Measurements from ENCODE around the gene MAGED1.

DNA sequence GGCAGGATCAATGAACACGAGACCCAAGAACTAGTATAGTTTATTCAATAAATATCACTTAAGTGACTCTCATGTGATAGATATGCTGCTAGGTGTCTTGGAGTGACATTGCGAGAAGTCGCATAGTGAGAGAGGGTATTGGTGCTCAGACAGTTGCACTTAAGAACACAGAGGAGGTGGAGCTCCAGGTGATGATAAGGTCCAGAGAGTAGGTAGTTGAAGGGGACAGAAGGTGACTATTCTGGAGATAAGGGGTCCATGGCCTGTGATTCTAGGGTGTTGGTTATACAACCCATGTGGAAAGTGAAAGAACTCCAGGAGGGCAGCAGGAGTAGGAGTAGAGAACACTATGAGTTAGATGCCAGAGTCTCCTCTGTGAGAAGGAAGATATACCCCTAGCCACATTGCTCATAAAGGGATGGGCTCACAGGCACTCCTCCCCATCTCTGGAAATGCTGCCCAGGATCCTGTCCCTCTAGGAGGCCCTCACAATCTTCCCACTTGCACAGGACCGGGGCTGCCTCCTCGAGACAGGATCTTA, 9.2 kb downstream of the MAGED1 start:
- TF ChIP-seq, protein P1, sequence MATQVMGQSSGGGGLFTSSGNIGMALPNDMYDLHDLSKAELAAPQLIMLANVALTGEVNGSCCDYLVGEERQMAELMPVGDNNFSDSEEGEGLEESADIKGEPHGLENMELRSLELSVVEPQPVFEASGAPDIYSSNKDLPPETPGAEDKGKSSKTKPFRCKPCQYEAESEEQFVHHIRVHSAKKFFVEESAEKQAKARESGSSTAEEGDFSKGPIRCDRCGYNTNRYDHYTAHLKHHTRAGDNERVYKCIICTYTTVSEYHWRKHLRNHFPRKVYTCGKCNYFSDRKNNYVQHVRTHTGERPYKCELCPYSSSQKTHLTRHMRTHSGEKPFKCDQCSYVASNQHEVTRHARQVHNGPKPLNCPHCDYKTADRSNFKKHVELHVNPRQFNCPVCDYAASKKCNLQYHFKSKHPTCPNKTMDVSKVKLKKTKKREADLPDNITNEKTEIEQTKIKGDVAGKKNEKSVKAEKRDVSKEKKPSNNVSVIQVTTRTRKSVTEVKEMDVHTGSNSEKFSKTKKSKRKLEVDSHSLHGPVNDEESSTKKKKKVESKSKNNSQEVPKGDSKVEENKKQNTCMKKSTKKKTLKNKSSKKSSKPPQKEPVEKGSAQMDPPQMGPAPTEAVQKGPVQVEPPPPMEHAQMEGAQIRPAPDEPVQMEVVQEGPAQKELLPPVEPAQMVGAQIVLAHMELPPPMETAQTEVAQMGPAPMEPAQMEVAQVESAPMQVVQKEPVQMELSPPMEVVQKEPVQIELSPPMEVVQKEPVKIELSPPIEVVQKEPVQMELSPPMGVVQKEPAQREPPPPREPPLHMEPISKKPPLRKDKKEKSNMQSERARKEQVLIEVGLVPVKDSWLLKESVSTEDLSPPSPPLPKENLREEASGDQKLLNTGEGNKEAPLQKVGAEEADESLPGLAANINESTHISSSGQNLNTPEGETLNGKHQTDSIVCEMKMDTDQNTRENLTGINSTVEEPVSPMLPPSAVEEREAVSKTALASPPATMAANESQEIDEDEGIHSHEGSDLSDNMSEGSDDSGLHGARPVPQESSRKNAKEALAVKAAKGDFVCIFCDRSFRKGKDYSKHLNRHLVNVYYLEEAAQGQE (IDR thresholded peaks at IDR 0.05; ENCODE audit: insufficient read depth in 1 of 2, low read depth in 2 of 2, low read length in 1 of 2), result no peak
- TF ChIP-seq POLR2AphosphoS5 (IDR thresholded peaks at IDR 0.05; ENCODE audit: low read depth, low read length) (no peak), CTCF (IDR thresholded peaks at IDR 0.05) (no peak), SIN3A (IDR thresholded peaks at IDR 0.05; ENCODE audit: borderline replicate concordance, insufficient read depth, low read depth, low read length) (no peak)

All from Panc1 (cell line).